Neural cell (in vitro differentiated cells): ENCODE results near the gene FRMD4A. TPM values are rescaled to one million over a fixed set of nuclear protein-coding genes. Genes with fewer than 3 reads are reported as not detected.

Experiments
- H2AFZ ChIP-seq: fragments of 200-600, 300-800 bp; sonication (generic), shearing (Covaris generic); 2 replicates; pipeline ENCODE4 v1.6.0; 2014; ENCODE audit warnings: low read depth, mild to moderate bottlenecking, antibody characterized with exemption, low read length, moderate library complexity
- H3F3A ChIP-seq: fragments of 200-600 bp; shearing (Covaris generic); 2 replicates; pipeline ENCODE4 v1.6.1; 2016; ENCODE audit warnings: mild to moderate bottlenecking, moderate library complexity, mixed read lengths, antibody characterized with exemption, low read length; ENCODE audit not compliant: insufficient read depth, poor library complexity, severe bottlenecking
- H3K27ac ChIP-seq: fragments of 200-600, 300-800 bp; sonication (generic), shearing (Covaris generic); 2 replicates; pipeline ENCODE4 v1.5.1; 2014; ENCODE audit warnings: mild to moderate bottlenecking, low read length, moderate library complexity
- H3K27me3 ChIP-seq: fragments of 300-800, 200-600 bp; sonication (generic), shearing (Covaris generic); 2 replicates; pipeline ENCODE4 v1.6.0; 2014; ENCODE audit warnings: mild to moderate bottlenecking, low read depth, low read length, moderate library complexity; ENCODE audit not compliant: insufficient read depth
- H3K36me3 ChIP-seq: fragments of 300-800, 200-600 bp; sonication (generic), shearing (Covaris generic); 2 replicates; pipeline ENCODE4 v1.5.1; 2014; ENCODE audit warnings: mild to moderate bottlenecking, antibody characterized with exemption, low read length, moderate library complexity; ENCODE audit not compliant: insufficient read depth
- H3K4me2 ChIP-seq: fragments of 300-800, 200-600 bp; sonication (generic), shearing (Covaris generic); 2 replicates; pipeline ENCODE4 v1.6.0; 2014; ENCODE audit warnings: mild to moderate bottlenecking, low read length
- H3K4me3 ChIP-seq: fragments of 300-800, 200-600 bp; sonication (generic), shearing (Covaris generic); 2 replicates; pipeline ENCODE4 v1.5.1; 2014; ENCODE audit warnings: mild to moderate bottlenecking, low read length, moderate library complexity
- H3K79me2 ChIP-seq: fragments of 200-600 bp; shearing (Covaris generic); replicated peaks from 2 replicates; pipeline ENCODE4 v1.6.0; 2014; ENCODE audit warnings: mild to moderate bottlenecking, low read length, moderate library complexity; ENCODE audit not compliant: insufficient read depth
- H3K9ac ChIP-seq: fragments of 300-800, 200-600 bp; sonication (generic), shearing (Covaris generic); 2 replicates; pipeline ENCODE4 v1.6.1; 2016; ENCODE audit warnings: mild to moderate bottlenecking, low read length, mixed read lengths
- H3K9me2 ChIP-seq: fragments of 200-600 bp; shearing (Covaris generic); 2 replicates; pipeline ENCODE4 v1.6.1; 2016; ENCODE audit warnings: mild to moderate bottlenecking, low read length, mixed read lengths; ENCODE audit not compliant: insufficient read depth
- H3K9me3 ChIP-seq: fragments of 200-600, 300-800 bp; sonication (generic), shearing (Covaris generic); 2 replicates; pipeline ENCODE4 v1.6.1; 2016; ENCODE audit warnings: mild to moderate bottlenecking, mixed run types, low read length, moderate library complexity, mixed read lengths
- H4K20me1 ChIP-seq: fragments of 200-600 bp; shearing (Covaris generic); 2 replicates; pipeline ENCODE4 v1.6.1; 2016; ENCODE audit warnings: mild to moderate bottlenecking, mixed run types; ENCODE audit not compliant: insufficient read depth
- CTCF ChIP-seq: fragments of 450-650 bp; IDR thresholded peaks from 2 replicates; pipeline ENCODE4 v1.5.1; 2014; ENCODE audit warnings: antibody characterized with exemption, mild to moderate bottlenecking, moderate library complexity; ENCODE audit not compliant: poor library complexity, severe bottlenecking
- EP300 ChIP-seq: fragments of 450-650 bp; conservative IDR thresholded peaks from 2 replicates; pipeline ENCODE4 v1.6.1; 2014; ENCODE audit warnings: antibody characterized with exemption, mild to moderate bottlenecking, moderate library complexity; ENCODE audit not compliant: poor library complexity, severe bottlenecking
- EZH2 ChIP-seq: fragments of 200-600, 300-800 bp; shearing (Covaris generic), sonication (generic); IDR thresholded peaks from 2 replicates; pipeline ENCODE4 v1.6.1; 2014; ENCODE audit warnings: antibody characterized with exemption, low read length, borderline replicate concordance, mild to moderate bottlenecking; ENCODE audit not compliant: insufficient read depth, poor library complexity, severe bottlenecking
- POLR2AphosphoS5 ChIP-seq: IDR thresholded peaks from 2 replicates; pipeline ENCODE4 v1.6.1; 2012
- RAD21 ChIP-seq: fragments of 450-650 bp; conservative IDR thresholded peaks from 2 replicates; pipeline ENCODE4 v1.6.1; 2014; ENCODE audit warnings: antibody characterized with exemption, mild to moderate bottlenecking, moderate library complexity
- REST ChIP-seq: IDR thresholded peaks from 2 replicates; pipeline ENCODE4 v1.6.1; 2012; ENCODE audit warnings: borderline replicate concordance
- SMC3 ChIP-seq: fragments of 450-650 bp; conservative IDR thresholded peaks from 2 replicates; pipeline ENCODE4 v1.6.1; 2014; ENCODE audit warnings: antibody characterized with exemption, mild to moderate bottlenecking, moderate library complexity; ENCODE audit not compliant: poor library complexity
- TAF1 ChIP-seq: IDR thresholded peaks from 2 replicates; pipeline ENCODE4 v1.6.1; 2012; ENCODE audit warnings: low read depth
- polyA plus RNA-seq: library from polyadenylated mRNA; depleted of rRNA; stranded (reverse); fragments of >200 nt; gene quantifications from 2 replicates; pipeline ENCODE4 v1.2.3, GENCODE V29; 2014

Gene FRMD4A
- polyA plus RNA-seq, 1 donor from 2014 or later: 36.5 TPM

- Histone ChIP-seq H4K20me1 (no peaks in the 10 kb centered on the region), H3K36me3 (no peaks in the 10 kb centered on the region), H3K9me2 (no peaks in the 10 kb centered on the region), H3F3A (no peaks in the 10 kb centered on the region), H3K4me3 (no peak overlapping the region), H2AFZ (no peak overlapping the region), H3K79me2 (no peaks in the 10 kb centered on the region), H3K27me3 (no peaks in the 10 kb centered on the region), H3K27ac (no peak overlapping the region), H3K4me2 (no peak overlapping the region), H3K9me3 (no peaks in the 10 kb centered on the region), H3K9ac (no peak overlapping the region)
- TF ChIP-seq RAD21 (no peak), SMC3 (no peak), EZH2 (no peak), EP300 (no peak), REST (no peak)
Measured at GRCh38 chr10:13813550-13813949, 517.2 kb downstream of the FRMD4A start.

- Histone ChIP-seq H2AFZ (no peak overlapping the region), H3K4me2 (no peak overlapping the region), H4K20me1 (no peaks in the 10 kb centered on the region), H3K9me2 (no peaks in the 10 kb centered on the region), H3K36me3 (no peaks in the 10 kb centered on the region), H3K9ac (no peak overlapping the region), H3K4me3 (no peak overlapping the region), H3K9me3 (no peaks in the 10 kb centered on the region), H3K27me3 (no peaks in the 10 kb centered on the region), H3F3A (no peaks in the 10 kb centered on the region), H3K27ac (no peak overlapping the region), H3K79me2 (no peaks in the 10 kb centered on the region)
- TF ChIP-seq CTCF: no peak
- TF ChIP-seq TAF1: no peak
Measured at GRCh38 chr10:13812804-13813203, 517.9 kb downstream of the FRMD4A start.

DNA sequence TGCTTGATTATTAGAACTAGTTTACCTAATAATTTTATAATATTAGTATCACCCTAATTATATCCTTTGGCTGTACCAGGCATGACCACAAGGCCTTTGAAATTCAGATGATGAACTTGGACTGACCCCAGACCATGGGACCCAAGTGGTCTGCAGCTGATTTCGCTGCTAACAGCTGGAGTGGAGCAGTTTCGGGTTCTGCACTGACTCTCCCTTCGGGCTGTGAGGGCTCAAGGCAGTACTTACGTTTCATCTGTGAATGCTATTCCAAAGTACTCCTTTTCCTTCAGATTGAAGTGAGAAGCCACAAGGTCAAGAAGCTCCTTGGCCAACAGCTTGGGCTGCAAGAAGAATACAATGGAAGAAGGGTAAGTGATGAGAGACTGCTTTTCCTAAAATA is 520.2 kb downstream of the FRMD4A start:
- H3K27me3 ChIP-seq: no peaks in the 10 kb centered on the region
- no peak overlapping the region for H3K4me2 ChIP-seq
- no peaks in the 10 kb centered on the region for H4K20me1 ChIP-seq
- H3K79me2 ChIP-seq: no peaks in the 10 kb centered on the region
- no peaks in the 10 kb centered on the region for H3K9me3 ChIP-seq
- H3K9ac ChIP-seq: no peak overlapping the region
- no peak overlapping the region for H2AFZ ChIP-seq
- H3F3A ChIP-seq: no peaks in the 10 kb centered on the region
- TF ChIP-seq POLR2AphosphoS5: no peak
- TF ChIP-seq EZH2: no peak
- no peak for TF ChIP-seq RAD21
- no peak for TF ChIP-seq SMC3
- H3K4me3 ChIP-seq: no peak overlapping the region
- no peak overlapping the region for H3K27ac ChIP-seq
- H3K9me2 ChIP-seq: no peaks in the 10 kb centered on the region
- H3K36me3 ChIP-seq: no peaks in the 10 kb centered on the region
